AML-193 (cell line): ENCODE data around the gene GALR3.

Experiments
- DNase-seq, 2 experiments: peaks; one replicate each; lab custom pipeline; 2025; lab: John Stamatoyannopoulos, UW

Gene GALR3

DNA sequence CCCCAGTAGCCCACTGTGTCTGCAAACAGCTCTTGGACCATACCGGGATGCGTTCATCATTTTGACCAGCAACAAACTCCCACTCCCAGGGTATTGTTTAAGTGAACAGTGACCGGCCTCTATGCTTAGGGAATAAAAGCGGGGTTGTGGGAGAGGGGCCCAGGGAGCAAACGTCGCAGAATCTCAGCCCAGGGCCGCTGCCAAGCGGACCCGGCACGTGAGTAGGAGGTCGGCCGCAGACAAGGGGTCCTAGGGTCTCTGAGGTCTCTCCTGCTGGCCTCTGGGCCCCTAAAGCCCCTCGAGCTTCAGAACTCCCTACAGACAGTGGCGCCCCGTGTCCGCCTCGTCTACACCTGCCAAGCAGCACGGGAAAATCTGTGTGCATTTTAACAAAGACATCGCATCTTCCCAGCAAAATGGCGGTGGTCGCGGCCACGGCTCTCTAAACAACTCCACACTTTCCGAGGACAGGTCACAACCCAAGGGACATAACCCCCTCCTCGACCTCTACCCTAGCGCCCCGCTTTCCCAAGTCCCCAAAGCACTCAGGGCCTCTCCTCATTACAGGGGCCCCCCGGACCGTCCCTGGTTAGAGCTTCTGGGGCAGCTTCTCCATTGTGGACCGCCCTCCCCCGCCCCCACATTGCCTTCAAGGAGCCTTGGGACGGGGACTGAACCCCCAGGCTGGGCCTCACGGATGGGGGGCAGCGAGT, 19.4 kb upstream of the GALR3 start:
- DNase-seq = no peak

DNA sequence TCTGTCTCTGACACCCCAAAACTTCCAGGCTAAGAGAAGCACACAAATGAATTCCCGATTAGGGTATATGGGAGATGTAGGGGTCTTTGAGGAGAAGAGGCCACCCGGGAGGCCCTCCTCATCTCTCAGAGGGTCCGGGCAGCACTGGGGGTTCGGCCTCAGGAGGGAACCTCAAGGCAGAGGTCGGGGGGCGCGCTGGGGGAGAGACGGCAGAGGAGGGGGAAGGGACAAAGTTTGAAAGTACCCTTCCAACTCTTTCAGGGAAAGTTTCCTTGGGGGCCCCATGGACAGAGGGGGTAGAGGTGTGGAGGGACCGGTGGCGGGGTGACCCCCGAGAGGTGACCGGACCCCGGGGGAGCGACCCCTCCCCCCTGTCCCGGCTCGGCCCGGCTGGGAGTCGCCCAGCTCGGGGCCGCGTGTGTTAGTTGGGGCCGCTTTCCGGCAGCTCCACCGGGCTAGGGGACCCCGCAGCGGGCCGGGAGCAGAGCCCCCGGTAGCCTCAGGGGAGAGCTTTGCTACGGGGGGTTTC, 18.8 kb upstream of the GALR3 start:
- no peak for DNase-seq

DNA sequence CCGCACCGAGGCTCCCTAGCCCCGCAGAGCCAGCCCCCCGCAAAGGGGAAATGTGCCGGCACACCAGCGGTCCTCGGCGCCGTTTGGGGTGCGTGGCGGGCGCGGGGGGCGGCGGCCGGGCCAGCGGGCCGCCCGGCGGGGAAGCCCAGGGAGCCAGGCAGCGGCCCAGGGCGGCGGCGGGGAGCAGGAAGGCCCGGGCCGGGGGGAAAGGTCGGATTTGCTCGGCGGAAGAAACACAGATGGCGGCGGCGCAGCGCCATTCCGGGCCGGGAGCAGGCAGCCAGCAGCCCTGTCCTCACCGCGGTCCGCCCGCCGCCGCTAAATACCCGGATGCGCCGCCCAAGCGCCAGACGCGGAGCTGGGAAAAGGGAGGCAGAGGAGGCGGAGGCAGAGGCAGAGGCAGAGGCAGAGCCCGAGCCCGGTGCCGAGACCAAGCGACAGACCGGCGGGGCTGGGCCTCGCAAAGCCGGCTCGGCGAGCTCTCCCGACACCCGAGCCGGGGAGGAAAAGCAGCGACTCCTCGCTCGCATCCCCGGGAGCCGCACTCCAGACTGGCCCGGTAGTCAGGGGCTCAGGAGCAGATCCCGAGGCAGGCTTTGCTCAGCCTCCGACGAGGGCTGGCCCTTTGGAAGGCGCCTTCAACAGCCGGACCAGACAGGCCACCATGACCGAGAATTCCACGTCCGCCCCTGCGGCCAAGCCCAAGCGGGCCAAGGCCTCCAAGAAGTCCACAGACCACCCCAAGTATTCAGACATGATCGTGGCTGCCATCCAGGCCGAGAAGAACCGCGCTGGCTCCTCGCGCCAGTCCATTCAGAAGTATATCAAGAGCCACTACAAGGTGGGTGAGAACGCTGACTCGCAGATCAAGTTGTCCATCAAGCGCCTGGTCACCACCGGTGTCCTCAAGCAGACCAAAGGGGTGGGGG, 18.0 kb upstream of the GALR3 start:
- DNase-seq = peak; percentile 47 to 55

DNA sequence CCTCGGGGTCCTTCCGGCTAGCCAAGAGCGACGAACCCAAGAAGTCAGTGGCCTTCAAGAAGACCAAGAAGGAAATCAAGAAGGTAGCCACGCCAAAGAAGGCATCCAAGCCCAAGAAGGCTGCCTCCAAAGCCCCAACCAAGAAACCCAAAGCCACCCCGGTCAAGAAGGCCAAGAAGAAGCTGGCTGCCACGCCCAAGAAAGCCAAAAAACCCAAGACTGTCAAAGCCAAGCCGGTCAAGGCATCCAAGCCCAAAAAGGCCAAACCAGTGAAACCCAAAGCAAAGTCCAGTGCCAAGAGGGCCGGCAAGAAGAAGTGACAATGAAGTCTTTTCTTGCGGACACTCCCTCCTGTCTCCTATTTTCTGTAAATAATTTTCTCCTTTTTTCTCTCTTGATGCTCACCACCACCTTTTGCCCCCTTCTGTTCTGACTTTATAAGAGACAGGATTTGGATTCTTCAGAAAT, 17.3 kb upstream of the GALR3 start:
- peak in 1 of 2 experiments; percentile 30 for DNase-seq

DNA sequence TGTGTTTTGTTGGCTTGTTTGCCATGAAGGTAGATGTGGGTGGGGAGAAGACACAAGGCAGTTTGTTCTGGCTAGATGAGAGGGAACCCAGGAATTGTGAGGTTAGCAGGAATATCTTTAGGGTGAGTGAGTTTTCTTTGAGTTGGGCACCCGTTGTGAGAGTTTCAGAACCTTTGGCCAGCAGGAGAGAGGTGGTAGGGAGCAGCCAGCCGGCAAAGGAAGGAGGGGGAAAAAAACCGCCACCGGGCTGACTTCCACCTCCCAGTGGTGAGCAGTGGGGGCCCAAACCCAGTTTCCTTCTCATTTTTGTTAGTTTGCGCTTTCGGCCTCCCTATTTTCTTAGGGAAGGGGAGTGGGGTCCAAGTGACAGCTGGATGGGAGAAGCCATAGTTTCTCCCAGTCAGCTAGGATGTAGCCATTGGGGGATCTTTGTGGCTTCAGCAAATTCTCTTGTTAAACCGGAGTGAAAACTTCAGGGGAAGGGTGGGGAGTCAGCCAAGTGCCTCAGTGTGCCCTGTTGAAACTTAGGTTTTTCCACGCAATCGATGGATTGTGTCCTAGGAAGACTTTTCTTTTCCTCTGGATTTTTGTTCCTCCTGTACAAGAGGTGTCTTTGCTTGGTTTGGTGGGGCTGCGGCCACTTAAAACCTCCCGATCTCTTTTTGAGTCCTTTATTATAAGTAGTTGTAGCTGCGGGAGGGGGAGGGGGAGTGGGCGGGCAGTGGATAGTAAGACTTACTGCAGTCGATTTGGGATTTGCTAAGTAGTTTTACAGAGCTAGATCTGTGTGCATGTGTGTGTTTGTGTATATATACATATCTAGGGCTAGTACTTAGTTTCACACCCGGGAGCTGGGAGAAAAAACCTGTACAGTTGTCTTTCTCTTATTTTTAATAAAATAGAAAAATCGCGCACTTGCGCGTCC, 16.5 kb upstream of the GALR3 start:
- peak; percentile 22 to 24 for DNase-seq

DNA sequence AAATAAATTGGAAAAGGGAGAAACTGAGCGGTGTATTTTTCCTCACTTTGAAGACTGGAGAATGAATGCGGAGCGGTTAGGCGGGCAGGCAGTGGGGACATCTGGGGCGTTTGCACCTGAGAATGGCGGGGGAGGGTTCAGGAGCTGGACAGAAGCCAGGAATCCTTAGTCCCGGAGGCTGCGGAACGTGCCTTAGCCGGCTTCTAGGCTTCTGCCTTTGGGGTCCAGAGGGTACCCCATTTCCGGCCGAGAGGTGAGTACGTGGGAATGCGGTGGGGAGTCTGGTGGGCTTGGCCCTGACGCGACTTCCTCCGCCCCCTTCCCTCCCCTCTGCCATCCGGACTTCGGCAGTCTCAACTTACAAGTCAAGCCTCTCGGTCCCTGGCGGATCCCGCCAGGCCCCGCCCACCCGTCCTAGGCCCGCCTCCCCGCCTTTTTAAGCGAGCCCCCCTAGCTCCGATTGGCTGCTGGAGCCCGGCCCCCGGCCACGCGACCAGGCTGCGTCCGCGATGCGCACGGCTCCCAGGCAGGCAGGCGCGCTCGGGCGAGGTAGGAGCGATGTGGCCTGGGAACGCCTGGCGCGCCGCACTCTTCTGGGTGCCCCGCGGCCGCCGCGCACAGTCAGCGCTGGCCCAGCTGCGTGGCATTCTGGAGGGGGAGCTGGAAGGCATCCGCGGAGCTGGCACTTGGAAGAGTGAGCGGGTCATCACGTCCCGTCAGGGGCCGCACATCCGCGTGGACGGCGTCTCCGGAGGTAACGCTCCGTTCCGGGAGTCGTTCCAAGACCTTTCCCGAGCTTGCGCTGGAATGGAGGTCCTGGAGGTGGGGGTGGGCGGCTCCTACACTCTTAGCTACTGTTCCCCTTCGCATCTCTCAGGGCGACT, 15.5 kb upstream of the GALR3 start, which contains the start of gene GCAT:
Gene GCAT, plus strand, starts transcription at position 525 of the 884 bp plus-strand sequence. Its CDS starts 34 bp downstream, at position 559.
- peak; percentile 86 to 89 for DNase-seq

DNA sequence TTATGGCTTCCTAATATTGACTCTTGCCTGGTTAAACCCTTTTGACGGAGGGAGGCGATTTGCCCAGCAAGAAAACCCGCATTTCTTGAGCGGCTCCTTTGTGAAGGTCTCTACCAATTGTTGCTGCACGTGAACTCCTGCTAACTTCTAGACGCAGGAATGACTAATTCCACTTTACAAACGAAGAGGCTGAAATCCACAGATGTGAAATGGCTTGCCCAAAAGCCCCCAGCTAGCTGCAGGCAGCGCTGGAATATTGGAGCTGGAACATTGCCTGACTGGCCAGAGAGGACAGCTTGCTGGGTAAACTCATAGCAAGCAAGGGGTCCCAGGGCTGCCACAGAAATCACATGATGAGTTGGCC, 14.9 kb upstream of the GALR3 start:
- no peak for DNase-seq

DNA sequence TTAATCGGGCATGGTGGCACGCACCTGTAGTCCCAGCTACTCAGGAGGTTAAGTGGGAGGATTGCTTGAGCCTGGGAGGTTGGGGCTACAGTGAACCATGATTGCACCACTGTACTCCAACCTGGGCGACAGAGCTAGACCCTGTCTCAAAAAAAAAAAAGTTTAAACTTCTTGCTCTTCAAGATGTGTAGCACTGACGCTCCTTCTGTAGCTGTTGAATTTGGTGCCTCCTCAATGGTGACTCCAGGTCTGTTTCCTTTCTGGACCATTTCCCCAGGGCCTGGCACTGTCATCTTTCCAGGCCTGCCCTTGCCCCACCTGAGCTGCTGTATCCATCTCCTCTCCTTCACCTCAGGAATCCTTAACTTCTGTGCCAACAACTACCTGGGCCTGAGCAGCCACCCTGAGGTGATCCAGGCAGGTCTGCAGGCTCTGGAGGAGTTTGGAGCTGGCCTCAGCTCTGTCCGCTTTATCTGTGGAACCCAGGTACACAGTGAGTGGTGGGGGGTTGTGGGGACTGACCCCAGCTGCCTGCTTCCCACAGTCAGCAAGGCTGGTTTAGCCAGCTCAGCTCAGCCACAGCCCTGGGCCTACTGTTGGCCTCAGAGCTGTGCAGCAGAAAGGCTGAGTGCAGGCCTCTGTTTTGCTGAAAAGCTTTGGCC, 13.4 kb upstream of the GALR3 start:
- DNase-seq = no peak

DNA sequence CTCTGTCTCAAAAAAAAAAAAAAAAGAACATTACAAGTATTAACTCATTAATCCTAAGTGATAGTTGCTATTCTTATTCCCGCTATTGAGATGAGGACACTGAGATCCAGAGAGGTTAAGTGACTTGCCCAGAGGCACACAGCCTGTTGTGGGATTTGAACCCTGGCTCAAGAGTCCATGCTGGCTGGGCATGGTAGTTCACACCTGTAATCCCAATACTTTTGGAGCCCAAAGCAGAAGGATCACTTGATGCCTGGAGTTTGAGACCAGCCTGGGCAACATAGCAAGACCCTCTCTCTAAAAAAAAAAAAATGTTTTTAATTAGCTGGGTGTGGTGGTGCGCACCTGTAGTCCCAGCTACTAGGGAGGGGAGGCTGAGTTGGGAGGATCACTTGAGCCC, 11.3 kb upstream of the GALR3 start:
- no peak for DNase-seq

DNA sequence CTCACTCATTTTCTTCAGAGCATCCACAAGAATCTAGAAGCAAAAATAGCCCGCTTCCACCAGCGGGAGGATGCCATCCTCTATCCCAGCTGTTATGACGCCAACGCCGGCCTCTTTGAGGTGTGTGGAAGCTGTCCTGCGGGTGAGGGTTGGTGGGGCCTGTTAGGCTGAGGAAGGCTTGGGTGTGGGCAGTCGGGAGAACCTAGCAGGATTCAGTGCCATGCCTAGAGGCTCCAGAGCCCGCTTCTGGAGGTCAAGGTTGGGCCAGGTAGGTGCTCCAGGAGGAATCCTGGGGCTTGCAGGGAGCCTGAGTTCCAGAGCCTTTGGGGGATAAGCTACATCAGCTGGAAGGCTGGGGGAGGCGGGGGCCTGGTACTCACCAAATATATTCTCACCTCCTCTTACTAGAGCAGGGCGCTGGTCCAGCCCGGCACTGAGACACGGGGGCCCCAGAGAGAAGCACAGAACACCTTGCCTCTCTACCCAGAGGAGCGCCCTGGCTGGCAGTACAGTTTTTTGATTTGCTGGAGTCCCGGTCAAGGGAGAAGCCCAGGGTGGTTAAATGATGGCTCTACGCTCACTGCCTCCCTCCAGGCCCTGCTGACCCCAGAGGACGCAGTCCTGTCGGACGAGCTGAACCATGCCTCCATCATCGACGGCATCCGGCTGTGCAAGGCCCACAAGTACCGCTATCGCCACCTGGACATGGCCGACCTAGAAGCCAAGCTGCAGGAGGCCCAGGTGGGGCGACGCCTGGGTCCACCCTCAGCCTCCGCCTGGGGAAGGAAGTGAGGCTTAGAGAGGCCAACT, 10.1 kb upstream of the GALR3 start:
- DNase-seq = no peak

DNA sequence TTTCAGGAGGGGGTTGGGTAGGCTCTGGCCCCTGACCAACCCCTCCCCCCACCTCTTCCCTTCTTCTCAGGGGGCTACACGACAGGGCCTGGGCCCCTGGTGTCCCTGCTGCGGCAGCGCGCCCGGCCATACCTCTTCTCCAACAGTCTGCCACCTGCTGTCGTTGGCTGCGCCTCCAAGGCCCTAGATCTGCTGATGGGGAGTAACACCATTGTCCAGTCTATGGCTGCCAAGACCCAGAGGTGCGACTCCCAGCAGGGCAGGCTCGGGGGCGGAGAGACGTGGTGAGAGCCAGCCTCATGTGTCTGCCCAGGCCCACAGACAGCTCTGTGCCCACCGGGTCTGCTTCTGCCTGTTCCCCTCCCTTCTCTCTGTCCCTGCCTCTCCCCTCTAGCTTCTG, 7.6 kb upstream of the GALR3 start:
- DNase-seq = no peak

DNA sequence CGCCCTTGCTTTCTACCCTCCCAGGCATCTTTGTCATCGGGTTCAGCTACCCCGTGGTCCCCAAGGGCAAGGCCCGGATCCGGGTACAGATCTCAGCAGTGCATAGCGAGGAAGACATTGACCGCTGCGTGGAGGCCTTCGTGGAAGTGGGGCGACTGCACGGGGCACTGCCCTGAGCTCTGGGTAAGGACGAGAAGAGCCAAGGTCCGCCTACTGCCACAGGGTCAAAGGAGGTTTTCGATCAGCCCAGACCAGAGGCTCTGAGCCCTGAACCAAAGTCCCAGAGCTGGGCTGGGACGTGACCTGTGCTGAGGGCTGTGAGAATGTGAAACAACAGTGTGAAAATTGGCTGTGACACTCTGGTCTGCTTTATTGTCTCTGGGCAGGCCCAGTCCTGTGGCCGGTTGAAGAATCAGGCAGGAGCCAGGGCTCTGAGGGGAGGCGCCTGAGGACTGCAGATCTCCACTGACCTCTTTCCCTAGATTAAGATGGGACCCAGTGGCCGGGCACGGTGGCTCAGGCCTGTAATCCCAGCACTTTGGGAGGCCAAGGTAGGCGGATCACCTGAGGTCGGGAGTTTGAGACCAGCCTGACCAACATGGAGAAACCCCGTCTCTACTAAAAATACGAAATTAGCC, 6.5 kb upstream of the GALR3 start:
- no peak for DNase-seq

DNA sequence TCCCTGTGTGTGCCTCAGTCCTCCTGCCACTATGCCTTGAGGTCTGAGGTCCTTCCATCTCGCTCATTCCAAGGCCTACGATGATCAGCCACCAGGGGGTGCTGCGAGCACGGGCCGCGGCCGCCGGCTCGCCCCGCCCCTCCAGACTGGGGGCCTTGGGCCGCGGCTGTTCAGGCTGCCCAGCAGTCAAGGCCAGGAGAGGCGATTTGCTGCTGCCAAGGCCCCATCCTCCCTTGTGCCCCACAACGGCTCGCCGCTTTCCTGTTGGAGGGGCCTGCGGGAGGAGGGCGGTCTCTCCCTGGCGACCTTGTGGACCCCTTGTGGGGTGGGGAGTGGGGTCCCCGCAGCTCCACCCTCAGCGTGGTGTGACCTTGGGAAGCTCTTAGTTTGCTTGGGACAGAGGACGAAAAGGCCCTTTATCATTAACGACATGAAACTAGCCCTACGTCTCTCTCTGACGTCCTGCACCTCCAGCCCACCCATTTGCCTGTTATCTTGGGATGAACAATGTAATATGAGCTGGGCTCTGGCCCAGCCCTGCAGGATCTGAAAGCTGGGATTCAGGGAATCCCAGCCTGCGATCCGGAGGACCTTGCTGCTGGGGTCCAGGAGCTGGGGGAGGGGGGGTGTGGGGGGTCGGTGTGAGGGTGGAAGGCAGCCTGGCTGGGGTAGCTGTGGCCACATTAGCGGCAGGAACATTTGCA, 5.3 kb upstream of the GALR3 start:
- peak; percentile 53 to 69 for DNase-seq

DNA sequence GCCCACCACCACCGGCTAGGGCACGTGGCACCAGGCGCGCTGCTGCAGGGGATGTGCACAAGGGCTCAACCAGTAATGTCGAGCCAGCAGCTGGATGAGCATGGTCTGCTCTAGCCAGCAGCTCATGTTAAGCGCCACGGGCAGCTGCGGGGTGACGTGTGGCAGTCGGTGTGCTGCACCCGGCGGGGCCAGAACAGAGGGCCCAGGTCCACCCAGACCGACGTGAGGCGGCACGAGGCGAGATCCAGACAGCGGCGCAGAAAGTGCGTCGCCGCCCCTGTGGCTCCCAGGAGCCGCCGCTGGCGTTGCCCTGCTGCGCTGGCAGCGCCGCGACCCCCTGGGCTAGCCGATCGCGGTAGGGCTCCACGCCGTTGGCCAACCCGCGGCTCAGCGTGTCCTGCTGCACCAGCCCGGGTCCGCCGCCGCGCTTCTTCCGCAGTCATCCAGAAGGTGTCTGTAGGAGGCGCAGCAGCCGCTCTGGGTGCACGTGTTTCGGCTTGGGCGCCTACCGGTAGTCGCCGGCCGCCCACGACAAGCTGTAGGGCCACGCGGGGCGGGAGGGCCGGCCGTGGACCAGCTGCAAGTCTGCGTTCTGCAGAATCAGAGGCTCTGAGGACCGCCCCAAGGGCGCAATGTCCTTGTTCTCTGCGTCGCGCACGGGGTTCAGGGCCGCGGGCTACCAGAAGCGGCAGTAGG, 4.6 kb upstream of the GALR3 start:
- DNase-seq = peak in 1 of 2 experiments; percentile 4

DNA sequence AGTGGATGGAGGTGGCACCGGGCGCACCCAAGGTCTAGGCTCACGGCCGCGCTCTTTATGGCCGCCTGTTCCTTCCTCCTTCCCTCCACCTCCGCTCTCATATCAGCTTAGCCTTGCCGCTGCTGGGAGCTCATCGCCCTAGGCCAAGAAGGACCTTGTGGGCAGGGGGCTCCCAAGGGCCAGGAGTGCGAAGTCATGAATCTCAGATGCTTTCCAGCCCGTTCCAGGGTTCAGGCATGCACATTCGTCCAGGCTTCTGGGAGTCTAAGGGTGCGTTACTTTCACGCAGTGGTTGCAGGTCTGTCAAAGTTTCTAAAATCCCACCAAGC, 4.1 kb upstream of the GALR3 start:
- DNase-seq = no peak

DNA sequence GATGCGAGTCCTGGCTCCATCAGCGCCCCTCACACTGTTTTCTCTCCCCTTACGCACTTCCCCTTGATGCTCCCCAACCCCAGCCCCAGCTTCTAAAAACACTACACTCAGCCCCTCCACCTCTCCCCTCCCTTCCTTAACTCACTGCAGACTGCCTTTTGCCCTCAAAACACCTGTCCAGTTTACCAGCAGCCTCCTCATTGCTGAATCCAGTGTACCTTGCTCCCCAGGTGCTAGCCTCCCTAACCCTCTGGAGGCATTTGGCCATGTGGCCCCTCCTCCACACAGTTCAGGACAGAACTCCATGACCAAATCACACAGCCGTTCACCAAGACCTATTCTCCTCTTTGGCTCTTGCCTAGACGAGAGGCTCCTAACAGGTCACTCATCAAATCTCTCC, 2.8 kb upstream of the GALR3 start:
- no peak for DNase-seq

DNA sequence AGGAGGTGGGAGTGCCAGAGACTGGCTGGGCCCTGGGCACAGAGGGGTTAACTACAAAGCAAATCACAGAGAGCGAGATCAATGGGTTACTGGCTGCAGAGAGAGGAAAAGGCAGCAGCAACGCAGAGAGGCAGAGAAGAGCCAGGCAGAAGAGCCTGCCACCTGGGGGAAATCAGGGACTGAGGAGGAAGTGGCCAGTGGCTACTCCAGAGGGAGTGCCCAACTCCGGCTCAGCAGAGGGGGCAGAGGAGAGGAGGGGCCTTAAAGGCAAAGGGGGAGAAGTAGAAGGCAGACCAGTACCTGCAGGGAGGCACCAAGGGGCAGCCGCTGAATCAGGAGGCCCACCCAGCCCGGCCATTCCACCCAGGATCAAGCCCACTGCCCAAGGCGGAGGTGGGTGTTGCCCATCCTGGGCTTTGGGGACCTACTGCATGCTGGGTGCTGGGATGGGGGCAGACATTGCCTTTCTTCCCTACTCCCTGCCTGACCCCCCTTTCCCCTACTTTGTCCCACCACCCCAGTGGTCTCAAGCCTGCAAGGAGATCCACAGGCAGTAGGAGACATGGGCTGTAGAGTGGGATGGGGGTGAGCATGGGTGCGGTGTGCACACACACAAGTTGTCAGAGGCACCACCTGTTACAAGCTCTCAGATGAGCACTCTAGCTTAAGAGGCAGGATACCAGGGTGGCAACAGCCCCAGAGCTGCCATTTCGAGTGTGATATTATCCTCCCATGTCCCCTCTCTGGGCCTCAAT, 926 bp upstream of the GALR3 start:
- no peak for DNase-seq
